ENCODE data around the gene A2ML1.

- TF ChIP-seq CTCF (IDR thresholded peaks at IDR 0.05) (no peak), POLR2A (IDR thresholded peaks at IDR 0.05) (no peak), POLR2AphosphoS5 (IDR thresholded peaks at IDR 0.05; ENCODE audit: insufficient read depth in 1 of 2, low read depth in 1 of 2) (no peak)
Measured at GRCh38 chr12:8894378-8894777, 72.0 kb downstream of the A2ML1 start.
